Measurements from ENCODE around the gene ZPR1.

- TF ChIP-seq POLR2A (IDR thresholded peaks at IDR 0.05) (no peak), CTCF (IDR thresholded peaks at IDR 0.05) (no peak)
These were observed 5.9 kb upstream of the ZPR1 start for GRCh38 chr11:116793772-116794097.
